Activated T-cell treated with anti-CD3 and anti-CD28 coated beads, Interleukin-2, amount 50 U/mL, for 24 hours (primary cell): ENCODE data around the gene PTBP1.
"Not testable (repeated sequence)": the region's sequence is repeated elsewhere in the genome, so short reads cannot be mapped to it uniquely, and the experiment has no call there.

Experiments used
- DNase-seq: peaks from one replicate; pipeline ENCODE4 v3.0.0-alpha.2; 2020
- H3K27ac Mint-ChIP-seq: 2 replicates; pipeline ENCODE4 v1.8.0; 2020; ENCODE audit warnings: mild to moderate bottlenecking, mixed read lengths
- H3K27me3 Mint-ChIP-seq: 2 replicates; pipeline ENCODE4 v1.8.0; 2020; ENCODE audit warnings: mixed read lengths
- H3K36me3 Mint-ChIP-seq: 2 replicates; pipeline ENCODE4 v1.8.0; 2020; ENCODE audit warnings: low read depth, mixed read lengths
- H3K4me1 Mint-ChIP-seq: 2 replicates; pipeline ENCODE4 v1.8.0; 2020; ENCODE audit warnings: low read depth, mixed read lengths
- H3K4me3 Mint-ChIP-seq: 2 replicates; pipeline ENCODE4 v1.8.0; 2020; ENCODE audit warnings: mild to moderate bottlenecking, moderate library complexity, mixed read lengths
- H3K9me3 Mint-ChIP-seq: 2 replicates; pipeline ENCODE4 v1.8.0; 2020; ENCODE audit warnings: mixed read lengths

PTBP1 gene

DNA sequence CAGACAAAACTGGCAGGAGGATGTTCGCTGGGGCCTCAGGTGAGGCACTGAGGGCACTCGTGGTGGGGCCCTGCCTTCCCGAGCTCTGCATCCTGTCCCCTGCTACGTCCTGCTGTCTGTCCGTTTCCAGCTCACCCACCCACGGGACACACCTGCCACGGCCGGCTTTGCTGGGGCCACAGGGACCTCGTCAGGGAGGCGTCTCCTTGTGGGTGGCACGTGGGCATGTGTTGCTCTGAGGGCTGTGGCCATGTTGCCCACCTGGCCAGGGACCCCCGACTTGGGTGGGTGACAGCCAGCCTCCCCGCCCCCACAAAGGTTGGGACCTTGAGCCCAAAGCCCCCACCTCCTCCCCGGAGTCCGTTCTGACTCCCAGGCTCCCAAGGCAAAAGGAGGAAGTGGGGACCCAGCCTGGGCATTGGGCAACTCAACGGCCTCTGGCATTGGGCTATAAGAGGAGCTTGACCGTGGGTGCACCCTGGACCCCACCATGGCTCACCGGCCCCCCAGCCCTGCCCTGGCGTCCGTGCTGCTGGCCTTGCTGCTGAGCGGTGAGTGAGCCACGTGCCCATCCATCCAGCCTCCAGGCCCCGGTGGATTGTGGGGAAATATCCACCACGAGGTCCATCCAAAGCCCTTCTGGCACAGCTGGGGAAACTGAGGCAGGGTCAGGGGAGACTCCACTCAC lies 43.4 kb downstream of the PTBP1 start, which contains the start of gene PRTN3:
TSS of gene PRTN3 (plus strand) at position 481 of the 688 bp plus-strand sequence. CDS start at position 491, 10 bp downstream.
- H3K36me3 Mint-ChIP-seq = no peaks in the 10 kb centered on the region
- H3K4me3 Mint-ChIP-seq = no peak within 1 kb of the TSS
- no peaks in the 10 kb centered on the region for H3K9me3 Mint-ChIP-seq
- H3K27me3 Mint-ChIP-seq = peaks cover 43% of the 10 kb centered on the region
- peaks cover 5% of the 10 kb centered on the region for H3K4me1 Mint-ChIP-seq
- DNase-seq = no peak
- no peak within 1 kb of the TSS for H3K27ac Mint-ChIP-seq

DNA sequence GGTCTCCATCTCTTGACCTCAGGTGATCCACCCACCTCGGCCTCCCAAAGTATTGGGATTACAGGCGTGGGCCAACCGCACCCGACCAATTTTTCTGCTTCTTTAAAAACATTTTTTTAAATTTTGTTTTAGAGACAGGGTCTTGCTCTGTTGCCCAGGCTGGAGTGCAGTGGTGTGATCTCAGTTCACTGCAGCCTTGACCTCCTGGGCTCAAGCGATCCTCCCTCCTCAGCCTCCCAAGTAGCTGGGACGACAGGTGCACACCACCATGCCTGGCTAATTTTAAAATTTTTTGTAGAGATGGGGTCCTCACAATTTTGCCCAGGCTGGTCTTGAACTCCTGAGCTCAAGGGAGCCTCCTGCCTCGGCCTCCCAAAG lies 45.5 kb downstream of the PTBP1 start:
- peaks cover 49% of the 10 kb centered on the region for H3K27me3 Mint-ChIP-seq
- H3K27ac Mint-ChIP-seq, H3K9me3 Mint-ChIP-seq, H3K4me3 Mint-ChIP-seq, DNase-seq, H3K36me3 Mint-ChIP-seq, H3K4me1 Mint-ChIP-seq: not testable (repeated sequence)

DNA sequence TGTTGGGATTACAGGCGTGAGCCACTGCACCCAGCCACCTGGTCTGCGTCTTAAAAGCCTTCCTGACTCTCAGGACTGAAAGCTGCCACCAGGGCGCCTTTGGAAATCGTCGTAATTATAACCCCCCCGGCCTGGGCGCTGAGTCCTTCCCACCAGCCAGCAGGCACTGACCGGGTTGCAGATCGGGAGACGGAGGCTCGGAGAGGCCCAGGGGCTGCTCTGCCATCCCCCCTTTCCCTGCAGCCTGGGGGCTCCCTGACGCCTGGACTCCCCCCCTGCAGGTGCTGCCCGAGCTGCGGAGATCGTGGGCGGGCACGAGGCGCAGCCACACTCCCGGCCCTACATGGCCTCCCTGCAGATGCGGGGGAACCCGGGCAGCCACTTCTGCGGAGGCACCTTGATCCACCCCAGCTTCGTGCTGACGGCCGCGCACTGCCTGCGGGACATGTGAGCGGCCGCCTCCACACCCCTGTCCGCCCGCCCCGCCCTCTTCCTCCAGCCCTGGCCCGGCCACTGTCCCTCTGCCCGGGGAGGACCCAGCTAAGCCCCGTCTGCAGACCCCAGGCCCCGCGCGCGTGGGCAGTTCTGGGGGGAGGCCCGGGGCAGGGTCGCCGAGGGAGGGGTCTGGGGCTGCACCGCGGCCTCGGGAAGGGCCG lies 46.1 kb downstream of the PTBP1 start:
- Mint-ChIP-seq H3K9me3 (no peaks in the 10 kb centered on the region), H3K27ac (no peak overlapping the region), H3K36me3 (no peaks in the 10 kb centered on the region), H3K4me1 (peaks cover 5% of the 10 kb centered on the region), H3K4me3 (no peak overlapping the region), H3K27me3 (peaks cover 53% of the 10 kb centered on the region)
- DNase-seq = no peak

DNA sequence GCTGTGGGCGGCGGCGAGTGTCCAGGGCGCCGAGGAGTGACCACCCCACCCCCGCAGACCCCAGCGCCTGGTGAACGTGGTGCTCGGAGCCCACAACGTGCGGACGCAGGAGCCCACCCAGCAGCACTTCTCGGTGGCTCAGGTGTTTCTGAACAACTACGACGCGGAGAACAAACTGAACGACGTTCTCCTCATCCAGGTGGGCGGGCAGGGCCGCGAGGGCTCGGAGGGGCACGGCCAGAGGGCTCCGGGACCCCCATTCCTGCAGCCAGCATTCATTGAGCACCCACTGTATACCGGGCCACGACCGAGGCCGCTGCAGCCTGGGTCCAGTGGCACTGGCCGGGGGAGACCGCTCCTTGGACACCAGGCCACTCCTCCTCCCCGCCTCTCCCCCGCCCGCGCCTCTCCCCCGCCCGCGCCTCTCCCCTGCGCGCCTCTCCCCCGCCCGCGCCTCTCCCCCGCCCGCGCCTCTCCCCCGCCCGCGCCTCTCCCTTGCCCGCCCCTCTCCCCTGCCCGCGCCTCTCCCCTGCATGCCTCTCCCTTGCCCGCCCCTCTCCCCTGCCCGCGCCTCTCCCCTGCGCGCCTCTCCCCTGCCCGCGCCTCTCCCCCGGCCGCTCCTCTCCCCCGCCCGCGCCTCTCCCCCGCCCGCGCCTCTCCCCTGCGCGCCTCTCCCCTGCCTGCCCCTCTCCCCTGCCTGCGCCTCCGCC lies 46.7 kb downstream of the PTBP1 start:
- DNase-seq = no peak
- peaks cover 5% of the 10 kb centered on the region for H3K4me1 Mint-ChIP-seq
- no peaks in the 10 kb centered on the region for H3K36me3 Mint-ChIP-seq
- H3K27me3 Mint-ChIP-seq = peaks cover 58% of the 10 kb centered on the region
- H3K4me3 Mint-ChIP-seq = no peak overlapping the region
- H3K27ac Mint-ChIP-seq = no peak overlapping the region
- H3K9me3 Mint-ChIP-seq = no peaks in the 10 kb centered on the region

DNA sequence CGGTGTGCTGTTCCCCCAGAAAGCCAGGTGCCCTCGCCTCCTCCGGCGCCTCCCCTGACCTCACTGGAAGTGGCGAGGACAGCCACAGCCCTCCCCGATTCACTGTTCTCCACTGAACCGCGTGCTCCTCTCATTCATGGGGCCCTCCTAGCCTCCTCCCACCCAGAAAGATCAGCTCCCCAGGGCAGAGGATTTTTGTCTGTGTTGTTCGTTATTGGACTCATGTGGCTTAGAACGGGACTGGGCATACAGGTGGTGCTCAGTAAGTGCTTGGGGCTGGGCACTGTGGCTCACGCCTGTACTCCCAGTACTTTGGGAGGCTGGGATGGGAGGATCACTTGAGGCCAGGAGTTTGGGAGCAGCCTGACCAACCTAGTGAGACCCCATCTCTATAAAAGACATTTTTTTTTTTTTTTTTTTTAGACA lies 47.3 kb downstream of the PTBP1 start:
- H3K4me1 Mint-ChIP-seq = peaks cover 5% of the 10 kb centered on the region
- no peak for DNase-seq
- no peaks in the 10 kb centered on the region for H3K9me3 Mint-ChIP-seq
- H3K36me3 Mint-ChIP-seq = no peaks in the 10 kb centered on the region
- H3K27me3 Mint-ChIP-seq = peaks cover 63% of the 10 kb centered on the region
- no peak overlapping the region for H3K27ac Mint-ChIP-seq
- H3K4me3 Mint-ChIP-seq = no peak overlapping the region

DNA sequence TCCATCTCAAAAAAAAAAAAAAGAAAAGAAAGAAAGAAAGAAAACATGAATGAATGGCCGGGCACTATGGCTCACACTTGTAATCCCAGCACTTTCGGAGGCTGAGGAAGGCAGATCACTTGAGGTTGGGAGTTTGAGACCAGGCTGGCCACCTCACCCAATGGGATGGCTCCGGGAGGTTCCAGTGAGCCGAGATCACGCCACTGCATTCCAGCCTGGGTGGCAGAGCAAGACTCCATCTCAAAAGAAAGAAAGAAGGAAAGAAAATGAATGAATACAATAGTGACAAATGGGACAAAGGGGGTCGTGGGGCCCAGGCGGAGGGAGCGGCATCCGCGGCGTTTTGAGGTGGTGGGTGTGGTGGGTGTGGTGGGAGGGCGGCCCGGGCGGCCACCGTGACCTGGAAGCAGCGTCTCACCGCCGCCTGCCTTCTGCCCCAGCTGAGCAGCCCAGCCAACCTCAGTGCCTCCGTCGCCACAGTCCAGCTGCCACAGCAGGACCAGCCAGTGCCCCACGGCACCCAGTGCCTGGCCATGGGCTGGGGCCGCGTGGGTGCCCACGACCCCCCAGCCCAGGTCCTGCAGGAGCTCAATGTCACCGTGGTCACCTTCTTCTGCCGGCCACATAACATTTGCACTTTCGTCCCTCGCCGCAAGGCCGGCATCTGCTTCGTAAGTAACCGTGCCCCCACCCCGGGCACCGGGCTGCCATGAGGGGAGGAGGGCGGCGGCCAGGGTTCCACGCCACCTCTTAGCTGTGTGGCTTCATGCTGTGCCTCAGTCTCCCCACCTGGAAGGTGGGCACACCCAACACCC lies 48.7 kb downstream of the PTBP1 start:
- Mint-ChIP-seq H3K27ac (no peak overlapping the region), H3K4me3 (no peak overlapping the region), H3K27me3 (peaks cover 71% of the 10 kb centered on the region), H3K36me3 (no peaks in the 10 kb centered on the region), H3K9me3 (no peaks in the 10 kb centered on the region), H3K4me1 (peaks cover 5% of the 10 kb centered on the region)
- no peak for DNase-seq

DNA sequence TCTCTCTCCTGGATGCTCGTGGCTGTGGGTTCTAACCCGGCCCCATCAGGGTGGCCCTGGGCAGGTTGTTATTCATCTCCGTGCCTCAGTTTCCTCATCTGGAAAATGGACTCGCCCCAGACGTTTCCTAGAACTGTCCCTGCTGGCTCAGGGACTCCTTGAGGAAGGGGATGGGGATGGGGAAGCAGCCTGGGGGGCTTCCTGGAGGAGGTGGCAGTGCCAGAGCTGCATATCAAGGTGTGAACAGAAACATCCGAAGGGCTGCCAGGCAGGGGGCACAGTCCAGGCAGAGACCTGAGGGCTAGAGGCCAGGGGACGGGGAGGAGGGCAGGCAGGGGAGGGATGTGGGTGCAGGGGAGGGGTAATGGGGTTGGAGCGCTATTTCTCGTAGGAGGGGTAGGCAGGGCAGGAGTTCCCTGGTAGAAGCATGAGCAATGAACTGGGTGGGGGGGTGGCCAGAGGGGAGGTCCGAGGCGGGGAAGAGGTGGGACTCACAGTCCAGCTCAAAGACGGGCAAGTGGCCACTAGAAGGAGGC lies 51.2 kb downstream of the PTBP1 start:
- no peak for DNase-seq
- Mint-ChIP-seq H3K4me3 (no peak overlapping the region), H3K4me1 (peaks cover 3% of the 10 kb centered on the region), H3K36me3 (no peaks in the 10 kb centered on the region), H3K9me3 (no peaks in the 10 kb centered on the region), H3K27ac (no peak overlapping the region), H3K27me3 (peaks cover 66% of the 10 kb centered on the region)

DNA sequence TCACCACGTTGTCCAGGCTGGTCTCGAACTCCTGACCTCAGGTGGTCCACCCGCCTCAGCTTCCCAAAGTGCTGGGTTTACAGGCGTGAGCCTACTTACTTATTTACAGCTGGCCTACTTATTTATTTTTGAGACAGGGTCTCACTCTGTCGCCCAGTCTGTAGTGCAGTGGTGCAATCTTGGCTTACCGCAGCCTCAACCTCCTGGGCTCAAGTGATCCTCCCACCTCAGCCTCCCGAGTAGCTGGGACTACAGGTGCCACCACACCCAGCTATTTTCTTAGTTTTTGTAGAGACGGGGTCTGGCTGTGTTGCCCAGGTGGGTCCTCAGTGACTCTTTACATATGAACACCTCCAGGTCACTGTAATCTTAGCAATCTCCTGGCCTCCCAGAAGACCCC lies 51.9 kb downstream of the PTBP1 start:
- not testable (repeated sequence) for H3K27ac Mint-ChIP-seq, H3K4me3 Mint-ChIP-seq, H3K4me1 Mint-ChIP-seq, H3K9me3 Mint-ChIP-seq, DNase-seq, H3K36me3 Mint-ChIP-seq
- peaks cover 68% of the 10 kb centered on the region for H3K27me3 Mint-ChIP-seq

DNA sequence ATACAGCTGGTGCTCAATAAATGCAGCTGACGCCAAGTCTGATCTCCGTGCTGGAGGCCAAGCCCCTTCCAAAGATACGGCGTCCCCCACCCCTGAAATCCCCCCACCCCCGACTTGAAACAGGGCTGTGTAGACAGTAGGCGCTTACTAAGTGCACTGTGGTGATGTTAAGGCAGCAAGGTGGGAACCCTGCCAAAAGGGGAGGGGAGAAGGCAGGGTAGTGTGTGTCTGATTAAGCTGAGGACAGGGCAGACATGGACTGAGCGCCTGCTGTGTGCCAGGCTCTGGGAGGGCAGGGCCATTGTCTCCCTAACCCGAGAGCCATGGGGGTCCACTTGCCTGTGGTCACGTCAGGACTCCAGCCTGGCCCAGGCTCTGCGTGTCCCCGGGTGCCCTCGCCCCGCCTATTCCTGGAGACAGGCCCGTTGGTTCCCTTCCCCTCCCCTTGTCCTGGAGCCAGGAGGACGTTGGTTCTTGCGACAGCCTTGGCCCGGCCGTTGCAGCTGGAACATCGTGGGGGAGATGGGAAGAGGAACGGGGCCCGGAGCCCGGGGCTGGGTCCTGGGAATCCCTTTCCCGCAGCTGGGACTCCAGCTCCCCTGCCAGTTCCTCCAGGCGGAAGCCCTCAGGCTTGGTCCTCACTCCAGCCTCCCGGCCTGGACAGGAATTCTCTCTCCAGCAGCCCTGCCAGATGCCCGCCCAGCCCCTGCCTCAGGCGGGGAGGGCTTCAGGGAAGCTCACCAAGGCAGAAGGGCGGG lies 53.1 kb downstream of the PTBP1 start:
- H3K4me1 Mint-ChIP-seq = no peaks in the 10 kb centered on the region
- H3K36me3 Mint-ChIP-seq = no peaks in the 10 kb centered on the region
- H3K27me3 Mint-ChIP-seq = peaks cover 57% of the 10 kb centered on the region
- H3K27ac Mint-ChIP-seq = no peak overlapping the region
- no peak for DNase-seq
- H3K4me3 Mint-ChIP-seq = no peak overlapping the region
- H3K9me3 Mint-ChIP-seq = no peaks in the 10 kb centered on the region

DNA sequence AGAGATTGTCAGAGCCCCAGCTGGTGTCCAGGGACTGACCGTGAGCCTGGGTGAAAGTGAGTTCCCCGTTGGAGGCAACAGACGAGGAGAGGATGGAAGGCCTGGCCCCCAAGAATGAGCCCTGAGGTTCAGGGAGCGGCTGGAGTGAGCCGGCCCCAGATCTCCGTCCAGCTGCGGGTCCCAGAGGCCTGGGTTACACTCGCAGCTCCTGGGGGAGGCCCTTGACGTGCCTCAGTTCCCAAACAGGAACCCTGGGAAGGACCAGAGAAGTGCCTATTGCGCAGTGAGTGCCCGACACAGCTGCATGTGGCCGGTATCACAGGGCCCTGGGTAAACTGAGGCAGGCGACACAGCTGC lies 53.7 kb downstream of the PTBP1 start:
- no peaks in the 10 kb centered on the region for H3K36me3 Mint-ChIP-seq
- no peak overlapping the region for H3K4me3 Mint-ChIP-seq
- no peak for DNase-seq
- H3K9me3 Mint-ChIP-seq = no peaks in the 10 kb centered on the region
- H3K27me3 Mint-ChIP-seq = peaks cover 52% of the 10 kb centered on the region
- H3K27ac Mint-ChIP-seq = no peak overlapping the region
- H3K4me1 Mint-ChIP-seq = no peaks in the 10 kb centered on the region

DNA sequence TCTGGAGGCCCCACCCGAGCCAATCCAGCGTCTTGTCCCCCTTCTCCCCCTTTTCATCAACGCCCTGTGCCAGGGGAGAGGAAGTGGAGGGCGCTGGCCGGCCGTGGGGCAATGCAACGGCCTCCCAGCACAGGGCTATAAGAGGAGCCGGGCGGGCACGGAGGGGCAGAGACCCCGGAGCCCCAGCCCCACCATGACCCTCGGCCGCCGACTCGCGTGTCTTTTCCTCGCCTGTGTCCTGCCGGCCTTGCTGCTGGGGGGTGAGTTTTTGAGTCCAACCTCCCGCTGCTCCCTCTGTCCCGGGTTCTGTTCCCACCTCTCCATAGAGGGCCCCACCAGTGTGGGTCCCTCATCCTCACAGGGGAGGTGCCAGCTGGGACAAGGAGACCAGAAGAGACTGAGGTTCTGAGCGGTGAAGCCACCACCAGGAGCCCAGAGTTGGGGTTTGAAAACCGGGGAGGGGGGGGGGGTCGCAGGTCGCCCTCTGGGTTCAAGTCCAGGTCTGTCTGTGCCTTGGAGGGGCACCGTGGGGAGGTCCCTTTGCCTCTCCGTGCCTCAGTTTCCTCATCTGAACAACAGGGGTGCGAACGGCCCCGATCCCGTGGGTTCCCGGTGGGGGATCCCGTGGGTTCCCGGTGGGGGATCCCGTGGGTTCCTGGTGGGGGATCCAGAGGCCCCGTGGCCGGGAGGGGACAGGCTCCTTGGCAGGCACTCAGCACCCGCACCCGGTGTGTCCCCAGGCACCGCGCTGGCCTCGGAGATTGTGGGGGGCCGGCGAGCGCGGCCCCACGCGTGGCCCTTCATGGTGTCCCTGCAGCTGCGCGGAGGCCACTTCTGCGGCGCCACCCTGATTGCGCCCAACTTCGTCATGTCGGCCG lies 55.1 kb downstream of the PTBP1 start, which contains the start of gene ELANE:
TSS of gene ELANE (plus strand) at position 168 of the 878 bp plus-strand sequence. CDS start at position 194, 26 bp downstream.
- DNase-seq = no peak
- no peak within 1 kb of the TSS for H3K4me3 Mint-ChIP-seq
- no peaks in the 10 kb centered on the region for H3K4me1 Mint-ChIP-seq

DNA sequence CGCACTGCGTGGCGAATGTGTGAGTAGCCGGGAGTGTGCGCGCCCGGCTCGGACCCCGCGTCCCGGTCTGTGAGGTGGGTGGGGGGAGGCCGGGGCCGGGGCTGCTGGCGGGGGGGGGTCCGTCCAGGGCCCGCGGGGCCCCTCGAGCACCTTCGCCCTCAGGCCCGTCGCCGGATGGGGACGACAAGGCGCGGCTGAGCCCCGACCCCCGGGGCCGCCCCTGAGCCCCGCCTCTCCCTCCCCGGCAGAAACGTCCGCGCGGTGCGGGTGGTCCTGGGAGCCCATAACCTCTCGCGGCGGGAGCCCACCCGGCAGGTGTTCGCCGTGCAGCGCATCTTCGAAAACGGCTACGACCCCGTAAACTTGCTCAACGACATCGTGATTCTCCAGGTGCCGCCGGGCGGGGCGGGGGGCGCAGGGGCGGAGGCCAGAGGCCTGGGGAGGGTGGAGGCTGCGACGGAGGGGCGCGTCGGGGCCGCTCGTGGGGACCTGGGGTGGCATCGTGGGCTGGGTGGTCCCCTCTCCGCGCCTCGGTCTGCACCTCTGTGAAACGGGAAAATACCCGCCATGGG lies 55.8 kb downstream of the PTBP1 start:
- Mint-ChIP-seq H3K4me3 (no peak overlapping the region), H3K4me1 (no peaks in the 10 kb centered on the region), H3K36me3 (no peaks in the 10 kb centered on the region), H3K9me3 (no peaks in the 10 kb centered on the region), H3K27ac (no peak overlapping the region), H3K27me3 (peaks cover 34% of the 10 kb centered on the region)
- no peak for DNase-seq

More for the DNA sequence above, 55.1 kb downstream of the PTBP1 start, which contains the start of gene ELANE:
- H3K9me3 Mint-ChIP-seq = no peaks in the 10 kb centered on the region
- H3K27ac Mint-ChIP-seq = no peak within 1 kb of the TSS
- no peaks in the 10 kb centered on the region for H3K36me3 Mint-ChIP-seq
- peaks cover 39% of the 10 kb centered on the region for H3K27me3 Mint-ChIP-seq
